Hematopoietic multipotent progenitor cell treated with erythropoietin and hydrocortisone succinate and interleukin-3 and kit ligand, for 8 days (in vitro differentiated cells): Measurements from ENCODE around the gene LGR4.
"Not testable (repeated sequence)": the region's sequence is repeated elsewhere in the genome, so short reads cannot be mapped to it uniquely, and the experiment has no call there.

ENCODE experiments used
- DNase-seq: peaks from one replicate; pipeline ENCODE4 v3.0.0-alpha.2; 2015

LGR4 gene

DNA sequence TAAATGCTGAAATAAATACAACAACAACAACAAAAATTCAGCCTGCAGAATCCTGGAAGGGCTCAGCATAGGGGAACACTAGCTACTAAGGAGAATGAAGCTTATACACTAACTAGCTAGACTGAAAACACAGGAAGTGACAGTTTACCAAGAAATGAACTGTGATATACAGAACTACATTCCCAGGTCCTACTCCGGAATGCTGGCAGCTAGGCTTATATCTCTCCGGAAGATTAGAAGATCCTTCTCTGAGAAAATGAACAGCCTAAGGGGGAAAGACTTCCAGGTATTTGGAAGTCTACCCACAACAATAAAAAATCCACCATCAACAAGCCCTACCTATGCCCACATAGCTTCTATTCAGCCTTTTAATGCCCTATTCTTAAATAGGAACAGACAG, 140.6 kb downstream of the LGR4 start:
- DNase-seq, result no peak

DNA sequence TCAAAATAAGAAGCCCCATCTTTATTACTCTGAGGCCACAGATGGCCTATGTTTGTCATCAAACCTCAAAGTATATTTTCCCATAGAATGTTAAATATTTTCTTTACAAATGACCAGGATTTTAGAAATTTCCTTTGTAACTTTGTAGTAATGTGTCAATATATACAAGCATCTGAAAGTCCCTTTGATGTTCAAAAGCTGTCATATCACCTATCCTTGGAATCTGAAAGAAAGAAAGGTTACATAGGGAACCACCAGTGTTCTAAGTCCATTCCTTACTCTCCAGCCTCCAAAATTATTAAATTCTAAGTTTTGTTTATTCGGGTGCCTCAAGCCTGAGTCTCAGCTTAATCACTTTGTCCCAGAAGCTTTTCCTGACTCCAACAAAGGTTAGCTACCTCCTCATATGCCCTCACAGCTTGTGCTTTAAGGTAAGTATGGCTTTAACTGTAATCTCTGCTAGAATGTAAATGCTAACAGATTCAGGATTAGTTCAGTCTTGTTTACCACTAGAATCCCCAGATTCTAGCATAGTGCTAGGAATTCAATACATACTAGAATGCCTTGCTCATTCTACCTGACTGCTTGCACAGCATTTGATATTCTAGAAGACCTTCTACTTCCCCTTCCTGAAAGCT, 141.8 kb downstream of the LGR4 start:
- no peak for DNase-seq

DNA sequence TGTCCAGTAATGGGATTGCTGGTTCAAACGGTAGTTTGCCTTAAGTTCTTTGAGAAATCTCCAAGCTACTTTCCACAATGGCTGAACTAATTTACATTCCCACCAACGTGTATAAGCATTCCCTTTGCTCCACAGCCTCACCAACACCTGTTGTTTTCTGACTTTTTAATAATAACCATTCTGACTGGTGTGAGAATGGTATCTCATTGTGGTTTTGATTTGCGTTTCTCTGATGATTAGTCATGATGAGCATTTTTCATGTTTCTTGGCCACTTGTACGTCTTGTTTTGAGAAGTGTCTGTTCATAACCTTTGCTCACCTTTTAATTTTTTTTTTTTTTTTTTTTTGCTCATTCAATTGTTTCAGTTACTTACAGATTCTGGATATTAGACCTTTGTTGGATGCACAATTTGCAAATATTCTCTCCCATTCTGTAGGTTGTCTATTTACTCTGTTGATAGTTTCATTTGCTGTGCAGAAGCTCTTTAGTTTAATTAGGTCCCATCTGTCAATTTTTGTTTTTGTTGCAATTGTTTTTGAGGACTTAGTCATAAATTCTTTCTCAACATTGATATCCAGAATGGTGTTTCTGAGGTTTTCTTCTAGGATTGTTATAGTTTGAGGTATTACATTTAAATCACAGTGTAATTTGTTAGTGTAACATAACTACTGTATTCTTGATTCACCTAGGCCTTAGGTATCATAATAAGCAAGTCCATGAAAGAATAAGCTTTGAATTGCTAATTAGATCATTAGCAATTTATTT, 142.5 kb downstream of the LGR4 start:
- no peak for DNase-seq

DNA sequence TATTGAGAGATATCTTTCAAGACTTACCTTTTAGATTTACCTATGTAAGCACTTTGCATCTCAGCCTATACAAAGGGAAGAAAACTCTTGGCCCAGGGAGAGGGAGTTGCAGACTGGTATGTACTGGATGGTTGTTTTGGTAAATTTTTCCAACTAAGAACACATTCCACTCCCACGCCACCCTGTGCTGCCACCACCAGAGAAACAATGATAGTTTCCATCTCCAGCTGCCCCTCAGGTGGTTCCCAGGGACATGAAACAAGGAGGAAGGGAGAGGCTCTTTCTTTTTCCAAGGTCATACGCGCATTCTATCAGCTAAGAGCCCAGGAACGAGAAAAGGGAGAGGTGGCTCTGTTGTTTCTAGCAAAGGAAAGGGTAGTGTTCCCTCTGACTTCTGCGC, 144.0 kb downstream of the LGR4 start:
- DNase-seq, result no peak

DNA sequence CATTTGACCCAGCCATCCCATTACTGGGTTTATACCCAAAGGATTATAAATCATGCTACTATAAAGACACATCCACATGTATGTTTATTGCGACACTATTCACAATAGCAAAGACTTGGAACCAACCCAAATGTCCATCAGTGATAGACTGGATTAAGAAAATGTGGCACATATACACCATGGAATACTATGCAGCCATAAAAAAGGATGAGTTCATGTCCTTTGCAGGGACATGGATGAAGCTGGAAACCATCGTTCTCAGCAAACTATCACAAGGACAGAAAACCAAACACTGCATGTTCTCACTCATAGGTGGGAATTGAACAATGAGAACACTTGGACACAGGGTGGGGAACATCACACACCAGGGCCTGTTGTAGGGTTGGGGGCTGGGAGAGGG, 145.5 kb downstream of the LGR4 start:
- not testable (repeated sequence) for DNase-seq

DNA sequence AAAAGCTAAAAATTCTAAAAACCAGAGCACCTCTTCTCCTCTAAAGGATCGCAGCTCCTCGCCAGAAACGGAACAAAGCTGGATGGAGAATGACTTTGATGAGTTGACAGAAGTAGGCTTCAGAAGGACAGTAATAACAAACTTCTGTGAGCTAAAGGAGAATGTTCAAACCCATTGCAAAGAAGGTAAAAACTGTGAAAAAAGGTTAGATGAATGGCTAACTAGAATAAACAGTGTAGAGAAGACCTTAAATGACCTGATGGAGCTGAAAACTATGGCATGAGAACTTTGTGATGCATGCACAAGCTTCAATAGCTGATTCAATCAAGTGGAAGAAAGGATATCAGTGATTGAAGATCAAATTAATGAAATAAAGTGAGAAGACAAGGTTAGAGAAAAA, 150.4 kb downstream of the LGR4 start:
- not testable (repeated sequence) for DNase-seq

DNA sequence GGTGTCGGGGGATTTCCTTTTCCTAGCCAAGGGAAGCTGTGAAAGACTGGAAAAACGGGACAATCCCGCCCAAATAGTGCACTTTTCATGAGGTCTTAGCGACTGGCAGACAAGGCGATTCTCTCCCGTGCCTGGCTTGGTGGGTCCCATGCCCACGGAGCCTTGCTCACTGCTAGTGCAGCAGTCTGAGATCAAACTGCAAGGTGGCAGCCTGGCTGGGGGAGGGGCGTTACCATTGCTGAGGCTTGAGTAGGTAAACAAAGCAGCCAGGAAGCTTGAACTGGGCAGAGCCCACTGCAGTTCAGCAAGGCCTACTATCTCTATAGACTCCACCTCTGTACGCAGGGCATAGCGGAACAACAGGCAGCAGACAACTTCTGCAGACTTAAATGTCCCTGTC, 151.2 kb downstream of the LGR4 start:
- DNase-seq, result not testable (repeated sequence)

- DNase-seq, result no peak
Observed at GRCh38 chr11:27319072-27319471, 153.5 kb downstream of the LGR4 start.

- no peak for DNase-seq
Observed at GRCh38 chr11:27317751-27318150, 154.8 kb downstream of the LGR4 start.
